ENCODE data around the gene AKAP9.

Gene AKAP9

DNA sequence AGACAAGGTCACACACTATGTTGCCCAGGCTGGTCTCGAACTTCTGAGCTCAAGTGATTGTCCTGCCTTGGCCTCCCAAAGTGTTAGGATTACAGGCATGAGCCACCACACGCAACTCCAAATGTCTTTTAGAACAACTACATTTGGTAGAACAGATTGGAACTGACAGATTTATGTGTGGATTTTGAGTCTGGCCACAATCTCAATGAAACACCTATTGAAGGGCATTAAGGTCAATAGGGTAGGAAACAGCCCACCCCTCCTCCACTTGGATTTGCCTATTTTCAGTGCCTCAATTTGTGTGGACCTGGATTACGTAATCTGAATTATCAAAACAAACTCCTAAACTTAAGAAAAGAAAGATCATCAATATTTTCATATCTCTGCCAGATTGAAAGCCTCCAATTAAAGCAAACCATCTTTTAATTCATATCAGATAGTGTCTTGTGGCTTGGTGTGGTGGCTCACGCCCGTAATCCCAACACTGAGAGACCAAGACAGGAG lies 209.1 kb downstream of the AKAP9 start:
- no peak for DNase-seq (ENCODE audit: extremely low spot score)
- TF ChIP-seq, protein P1, sequence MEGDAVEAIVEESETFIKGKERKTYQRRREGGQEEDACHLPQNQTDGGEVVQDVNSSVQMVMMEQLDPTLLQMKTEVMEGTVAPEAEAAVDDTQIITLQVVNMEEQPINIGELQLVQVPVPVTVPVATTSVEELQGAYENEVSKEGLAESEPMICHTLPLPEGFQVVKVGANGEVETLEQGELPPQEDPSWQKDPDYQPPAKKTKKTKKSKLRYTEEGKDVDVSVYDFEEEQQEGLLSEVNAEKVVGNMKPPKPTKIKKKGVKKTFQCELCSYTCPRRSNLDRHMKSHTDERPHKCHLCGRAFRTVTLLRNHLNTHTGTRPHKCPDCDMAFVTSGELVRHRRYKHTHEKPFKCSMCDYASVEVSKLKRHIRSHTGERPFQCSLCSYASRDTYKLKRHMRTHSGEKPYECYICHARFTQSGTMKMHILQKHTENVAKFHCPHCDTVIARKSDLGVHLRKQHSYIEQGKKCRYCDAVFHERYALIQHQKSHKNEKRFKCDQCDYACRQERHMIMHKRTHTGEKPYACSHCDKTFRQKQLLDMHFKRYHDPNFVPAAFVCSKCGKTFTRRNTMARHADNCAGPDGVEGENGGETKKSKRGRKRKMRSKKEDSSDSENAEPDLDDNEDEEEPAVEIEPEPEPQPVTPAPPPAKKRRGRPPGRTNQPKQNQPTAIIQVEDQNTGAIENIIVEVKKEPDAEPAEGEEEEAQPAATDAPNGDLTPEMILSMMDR (IDR thresholded peaks at IDR 0.05; ENCODE audit: control extremely low read depth, extremely low read depth, low read depth, missing control alignments) = no peak
- ChIA-PET POLR2A (interaction anchor here (0.5 kb wide), 1 partner anchor 1748 kb away, joined by 3 read pairs; no protein-coding TSS in a partner anchor), CTCF (interaction anchor here (1.1 to 2.1 kb wide), 2 partner anchors 10 to 30 kb away, joined by 4 to 5 read pairs; no protein-coding TSS in a partner anchor)

GRCh38 chr7:92150450-92151017 lies 209.9 kb downstream of the AKAP9 start:
- POLR2A ChIA-PET = no interaction called here

DNA sequence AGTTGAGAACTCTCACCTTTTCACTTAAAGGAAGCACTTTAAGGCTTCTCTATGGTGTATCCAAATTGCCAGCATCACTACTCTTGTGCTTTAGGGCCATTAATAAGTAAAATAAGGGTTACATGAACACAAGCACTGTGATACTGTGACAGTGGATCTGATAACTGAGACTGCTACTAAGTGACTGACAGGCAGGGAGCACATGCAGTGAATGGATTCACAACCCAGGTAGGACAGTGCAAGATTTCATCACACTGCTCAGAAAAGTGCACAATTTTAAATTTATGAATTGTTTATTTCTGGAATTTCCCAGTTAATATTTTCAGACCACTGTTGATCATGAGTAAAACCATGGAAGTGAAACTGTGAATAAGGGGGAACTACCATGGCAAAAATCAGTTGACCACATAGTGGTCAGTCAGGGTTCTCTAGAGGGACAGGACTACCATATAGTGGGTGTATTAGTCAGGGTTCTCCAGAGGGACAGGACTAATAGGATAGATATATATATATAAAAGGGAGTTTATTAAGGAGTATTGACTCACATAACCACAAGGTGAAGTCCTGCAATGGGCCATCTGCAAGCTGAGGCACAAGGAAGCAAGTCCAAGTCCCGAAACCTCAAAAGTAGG lies 214.6 kb downstream of the AKAP9 start:
- CTCF ChIA-PET = no interaction called here

More at GRCh38 chr7:92150450-92151017, 209.9 kb downstream of the AKAP9 start:
- no peak for DNase-seq (ENCODE audit: extremely low spot score)
- TF ChIP-seq, protein P1 (IDR thresholded peaks at IDR 0.05; ENCODE audit: control extremely low read depth, extremely low read depth, low read depth, missing control alignments) = no peak
- CTCF ChIA-PET = interaction anchor here (2.1 kb wide), 1 partner anchor 10 kb away, joined by 4 read pairs; no protein-coding TSS in a partner anchor

DNA sequence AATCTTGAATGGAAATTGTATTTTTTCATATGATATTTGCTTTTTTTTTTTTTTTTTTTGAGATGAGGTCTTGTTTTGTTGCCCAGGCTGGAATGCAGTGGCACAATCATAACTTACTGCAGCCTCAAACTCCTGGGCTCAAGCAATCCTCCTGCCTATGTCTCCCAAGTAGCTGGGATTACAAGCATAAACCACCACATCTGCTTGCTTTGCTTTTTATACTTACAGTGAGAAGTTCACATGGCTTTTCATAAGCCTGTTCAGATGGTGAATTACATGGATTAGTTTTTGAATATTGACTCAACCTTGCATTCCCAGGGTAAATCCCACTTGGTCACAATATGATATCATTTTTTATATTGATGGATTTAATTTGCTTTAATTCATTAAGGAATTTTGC lies 216.3 kb downstream of the AKAP9 start:
- POLR2A ChIA-PET = no interaction called here
- TF ChIP-seq, protein P1 (IDR thresholded peaks at IDR 0.05; ENCODE audit: control extremely low read depth, extremely low read depth, low read depth, missing control alignments) = no peak
- no peak for DNase-seq (ENCODE audit: extremely low spot score)
- CTCF ChIA-PET = no interaction called here

More for the DNA sequence above, 214.6 kb downstream of the AKAP9 start:
- POLR2A ChIA-PET = no interaction called here
- DNase-seq (ENCODE audit: extremely low spot score) = no peak
- TF ChIP-seq, protein P1 (IDR thresholded peaks at IDR 0.05; ENCODE audit: control extremely low read depth, extremely low read depth, low read depth, missing control alignments) = no peak

- ChIA-PET POLR2A (no interaction called here), CTCF (interaction anchor here (1.5 kb wide), 1 partner anchor 19 kb away, joined by 3 read pairs; no protein-coding TSS in a partner anchor)
- TF ChIP-seq, protein P1 (IDR thresholded peaks at IDR 0.05; ENCODE audit: control extremely low read depth, extremely low read depth, low read depth, missing control alignments) = no peak
- DNase-seq (ENCODE audit: extremely low spot score) = peak; percentile 36
Measured at GRCh38 chr7:92158660-92159575, 218.3 kb downstream of the AKAP9 start.

Data from GM10248 (cell line).